ENCODE results near the gene KCNK15. TPM values are rescaled to one million over a fixed set of nuclear protein-coding genes. Genes with fewer than 3 reads are reported as not detected.

KCNK15 gene
- total RNA-seq, 4 donors from 2014 or later = 0.26 to 4.4 (median 2.0) TPM

DNA sequence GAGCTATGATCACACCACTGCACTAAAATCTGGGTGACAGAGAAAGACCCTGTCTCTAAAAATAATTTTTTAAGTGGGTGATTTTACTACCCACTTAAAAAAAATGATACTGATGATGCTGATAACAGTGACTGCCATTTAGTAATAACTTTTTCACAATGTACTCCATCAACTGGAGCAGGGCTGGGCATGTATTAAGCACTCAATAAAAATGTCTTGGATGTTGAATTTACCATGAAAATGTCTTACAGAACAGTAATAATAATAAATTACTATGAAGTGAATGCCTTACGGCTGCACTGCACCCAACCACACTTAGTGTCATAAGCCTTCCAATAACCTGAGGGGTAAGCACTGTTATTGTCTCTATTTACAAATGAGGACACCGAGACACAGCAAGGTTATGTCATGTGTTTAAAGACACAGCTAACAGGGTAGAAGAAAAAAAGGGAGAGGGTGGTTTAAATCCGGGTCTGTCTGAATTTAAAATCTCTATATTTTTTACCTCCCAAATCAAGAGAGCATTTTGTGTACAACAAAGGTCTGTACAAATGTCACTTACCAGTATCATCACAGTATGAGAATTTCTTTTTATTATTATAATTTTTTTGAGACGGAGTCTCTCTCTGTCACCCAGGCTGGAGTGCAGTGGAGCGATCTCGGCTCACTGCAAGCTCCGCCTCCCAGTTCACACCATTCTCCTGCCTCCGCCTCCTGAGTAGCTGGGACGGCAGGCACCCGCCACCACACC lies 43.2 kb downstream of the KCNK15 start:
- no peak overlapping the region for H3K4me3 ChIP-seq
- no peaks in the 10 kb centered on the region for H3K4me1 ChIP-seq
- no peaks in the 10 kb centered on the region for H3K9me3 ChIP-seq
- no peaks in the 10 kb centered on the region for H3K27me3 ChIP-seq
- intact Hi-C loops (cut with DNase I; ENCODE audit: low total_unique reads) = no loop called here
- H3K36me3 ChIP-seq = no peaks in the 10 kb centered on the region
- no peak overlapping the region for H3K27ac ChIP-seq
- no peak for TF ChIP-seq POLR2A (IDR thresholded peaks at IDR 0.05)
- TF ChIP-seq, protein P1, sequence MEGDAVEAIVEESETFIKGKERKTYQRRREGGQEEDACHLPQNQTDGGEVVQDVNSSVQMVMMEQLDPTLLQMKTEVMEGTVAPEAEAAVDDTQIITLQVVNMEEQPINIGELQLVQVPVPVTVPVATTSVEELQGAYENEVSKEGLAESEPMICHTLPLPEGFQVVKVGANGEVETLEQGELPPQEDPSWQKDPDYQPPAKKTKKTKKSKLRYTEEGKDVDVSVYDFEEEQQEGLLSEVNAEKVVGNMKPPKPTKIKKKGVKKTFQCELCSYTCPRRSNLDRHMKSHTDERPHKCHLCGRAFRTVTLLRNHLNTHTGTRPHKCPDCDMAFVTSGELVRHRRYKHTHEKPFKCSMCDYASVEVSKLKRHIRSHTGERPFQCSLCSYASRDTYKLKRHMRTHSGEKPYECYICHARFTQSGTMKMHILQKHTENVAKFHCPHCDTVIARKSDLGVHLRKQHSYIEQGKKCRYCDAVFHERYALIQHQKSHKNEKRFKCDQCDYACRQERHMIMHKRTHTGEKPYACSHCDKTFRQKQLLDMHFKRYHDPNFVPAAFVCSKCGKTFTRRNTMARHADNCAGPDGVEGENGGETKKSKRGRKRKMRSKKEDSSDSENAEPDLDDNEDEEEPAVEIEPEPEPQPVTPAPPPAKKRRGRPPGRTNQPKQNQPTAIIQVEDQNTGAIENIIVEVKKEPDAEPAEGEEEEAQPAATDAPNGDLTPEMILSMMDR (IDR thresholded peaks at IDR 0.05) = no peak
- no peak for DNase-seq

- DNase-seq = no peak
- Histone ChIP-seq H3K27ac (no peak overlapping the region), H3K36me3 (no peaks in the 10 kb centered on the region), H3K27me3 (no peaks in the 10 kb centered on the region), H3K4me3 (no peak overlapping the region), H3K4me1 (no peaks in the 10 kb centered on the region), H3K9me3 (no peaks in the 10 kb centered on the region)
- intact Hi-C loops (cut with DNase I; ENCODE audit: low total_unique reads) = no loop called here
- no peak for TF ChIP-seq POLR2A (IDR thresholded peaks at IDR 0.05)
- TF ChIP-seq, protein P1 (IDR thresholded peaks at IDR 0.05) = no peak
These were observed 45.2 kb downstream of the KCNK15 start for GRCh38 chr20:44790638-44791393.

GRCh38 chr20:44792796-44793195 lies 47.1 kb downstream of the KCNK15 start:
- no peaks in the 10 kb centered on the region for H3K4me1 ChIP-seq
- H3K4me3 ChIP-seq = no peak overlapping the region
- H3K36me3 ChIP-seq = no peaks in the 10 kb centered on the region
- TF ChIP-seq, protein P1 (IDR thresholded peaks at IDR 0.05) = no peak
- TF ChIP-seq POLR2A (IDR thresholded peaks at IDR 0.05) = no peak
- no peak overlapping the region for H3K27ac ChIP-seq
- no peaks in the 10 kb centered on the region for H3K9me3 ChIP-seq
- H3K27me3 ChIP-seq = no peaks in the 10 kb centered on the region
- DNase-seq = no peak
- intact Hi-C loops (cut with DNase I; ENCODE audit: low total_unique reads) = no loop called here

DNA sequence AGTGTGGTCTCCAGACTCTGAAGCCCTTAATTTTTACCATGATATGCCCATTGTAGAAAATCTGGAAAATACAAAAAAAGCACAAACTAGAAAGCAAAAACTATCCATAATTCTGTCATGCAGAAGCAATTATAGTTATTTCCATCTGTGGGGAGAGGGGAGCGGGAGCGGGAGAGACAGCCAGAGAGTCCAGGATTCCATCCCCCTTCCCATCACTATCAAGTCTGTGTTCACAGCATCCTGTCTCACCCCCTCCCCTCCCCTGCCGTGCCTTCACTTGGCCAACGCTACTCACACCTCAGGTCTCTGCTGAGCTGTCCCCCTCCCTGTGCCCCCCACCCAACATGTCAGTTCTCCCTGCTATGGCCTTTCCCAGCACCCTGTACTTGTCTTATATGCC lies 50.2 kb downstream of the KCNK15 start:
- Histone ChIP-seq H3K9me3 (no peaks in the 10 kb centered on the region), H3K27me3 (no peaks in the 10 kb centered on the region), H3K36me3 (no peaks in the 10 kb centered on the region), H3K27ac (no peak overlapping the region), H3K4me1 (no peaks in the 10 kb centered on the region), H3K4me3 (no peak overlapping the region)
- no peak for DNase-seq
- intact Hi-C loops (cut with DNase I; ENCODE audit: low total_unique reads) = no loop called here
- TF ChIP-seq, protein P1 (IDR thresholded peaks at IDR 0.05) = no peak
- no peak for TF ChIP-seq POLR2A (IDR thresholded peaks at IDR 0.05)

GRCh38 chr20:44796311-44796710 lies 50.6 kb downstream of the KCNK15 start:
- no peak overlapping the region for H3K4me3 ChIP-seq
- no peak overlapping the region for H3K27ac ChIP-seq
- no peaks in the 10 kb centered on the region for H3K9me3 ChIP-seq
- DNase-seq = no peak
- TF ChIP-seq, protein P1 (IDR thresholded peaks at IDR 0.05) = no peak
- no peak for TF ChIP-seq POLR2A (IDR thresholded peaks at IDR 0.05)
- H3K4me1 ChIP-seq = no peaks in the 10 kb centered on the region
- intact Hi-C loops (cut with DNase I; ENCODE audit: low total_unique reads) = no loop called here
- H3K27me3 ChIP-seq = no peaks in the 10 kb centered on the region
- no peaks in the 10 kb centered on the region for H3K36me3 ChIP-seq
